Sigmoid colon (tissue), 7 donors: ENCODE measurements around the gene PPFIBP1. TPM values are rescaled to one million over a fixed set of nuclear protein-coding genes. Genes with fewer than 3 reads are reported as not detected.

Source experiments
- DNase-seq: peaks from one replicate; pipeline ENCODE4 v3.0.0-alpha.2; 2019
- H3K27ac ChIP-seq, 4 donors: fragments of 200-600 bp; sonication (generic); one replicate each; pipeline ENCODE4 v1.5.1; 2016 to 2019; ENCODE audit warnings: mild to moderate bottlenecking in 1 of 4
- H3K27me3 ChIP-seq, 3 donors: fragments of 200-600 bp; sonication (generic); one replicate each; pipeline ENCODE4 v1.5.1; 2019; ENCODE audit warnings: mild to moderate bottlenecking in 1 of 3
- H3K36me3 ChIP-seq, 4 donors: fragments of 200-600 bp; sonication (generic); one replicate each; pipeline ENCODE4 v1.5.1; 2016 to 2019
- H3K4me1 ChIP-seq, 4 donors: fragments of 200-600 bp; sonication (generic); one replicate each; pipeline ENCODE4 v1.5.1; 2017 to 2019
- H3K4me3 ChIP-seq, 4 donors: fragments of 200-600 bp; sonication (generic); one replicate each; pipeline ENCODE4 v1.5.1; 2017 to 2019; ENCODE audit warnings: mild to moderate bottlenecking in 2 of 4, moderate library complexity in 1 of 4
- H3K9me3 ChIP-seq, 4 donors: fragments of 200-600 bp in 3 of 4; sonication (generic) in 3 of 4; one replicate each; pipeline versions ENCODE4 v1.5.1 to v1.6.1; 2013 to 2019
- EP300 ChIP-seq, 4 donors: sonication (generic); formaldehyde crosslinking; IDR thresholded peaks; one replicate each; pipeline ENCODE4 v1.6.1; 2017; ENCODE audit warnings: antibody characterized with exemption in 4 of 4
- POLR2A ChIP-seq, 2 donors: fragments of 450-650 bp; IDR thresholded peaks; one replicate each; pipeline ENCODE4 v1.6.1; 2016; ENCODE audit warnings: antibody characterized with exemption in 2 of 2, mild to moderate bottlenecking in 2 of 2, moderate library complexity in 2 of 2
- POLR2AphosphoS5 ChIP-seq, 4 donors: sonication (generic); formaldehyde crosslinking; IDR thresholded peaks; one replicate each; pipeline ENCODE4 v1.6.1; 2017; ENCODE audit warnings: antibody characterized with exemption in 4 of 4
- WGBS, 2 donors: extraction: QIAGEN DNeasy Blood & Tissue Kit; methylation state at CpG; one replicate each; pipeline ENCODE4 v1.1.7; 2013; 5-methylcytosine and 5-hydroxymethylcytosine counted together
- intact Hi-C: fragments of 100-400 bp; cut with DNase I; formaldehyde crosslinking; loops from one replicate; pipeline ENCODE4 v1.15.1; 2023
- polyA plus RNA-seq, 3 donors: library from polyadenylated mRNA; stranded (reverse); fragments of 200-250 nt; gene quantifications; one replicate each; pipeline ENCODE4 v1.2.3, GENCODE V29; 2013
- total RNA-seq, 4 donors: library from RNA; depleted of rRNA; stranded (reverse); fragments of >200 nt; gene quantifications; one replicate each; pipeline ENCODE4 v1.1.0, GENCODE V29; 2016
- TF ChIP-seq, protein P1 (sequence below), 4 experiments: fragments of 450-650 bp in 3 of 4; fragments of 200-600 bp in 1 of 4; IDR thresholded peaks; one replicate each; pipeline ENCODE4 v1.5.1; 2016 to 2019; ENCODE audit warnings: antibody characterized with exemption in 4 of 4, mild to moderate bottlenecking in 3 of 4, moderate library complexity in 2 of 4
- donor health status: healthy with polysubstance abuse.
- donor health status: Bipolar disorder and iron deficiency.
- donor health status: healthy.

PPFIBP1 gene
- total and polyA plus RNA-seq, 7 donors: 5.5 to 101 (median 65.3) TPM

DNA sequence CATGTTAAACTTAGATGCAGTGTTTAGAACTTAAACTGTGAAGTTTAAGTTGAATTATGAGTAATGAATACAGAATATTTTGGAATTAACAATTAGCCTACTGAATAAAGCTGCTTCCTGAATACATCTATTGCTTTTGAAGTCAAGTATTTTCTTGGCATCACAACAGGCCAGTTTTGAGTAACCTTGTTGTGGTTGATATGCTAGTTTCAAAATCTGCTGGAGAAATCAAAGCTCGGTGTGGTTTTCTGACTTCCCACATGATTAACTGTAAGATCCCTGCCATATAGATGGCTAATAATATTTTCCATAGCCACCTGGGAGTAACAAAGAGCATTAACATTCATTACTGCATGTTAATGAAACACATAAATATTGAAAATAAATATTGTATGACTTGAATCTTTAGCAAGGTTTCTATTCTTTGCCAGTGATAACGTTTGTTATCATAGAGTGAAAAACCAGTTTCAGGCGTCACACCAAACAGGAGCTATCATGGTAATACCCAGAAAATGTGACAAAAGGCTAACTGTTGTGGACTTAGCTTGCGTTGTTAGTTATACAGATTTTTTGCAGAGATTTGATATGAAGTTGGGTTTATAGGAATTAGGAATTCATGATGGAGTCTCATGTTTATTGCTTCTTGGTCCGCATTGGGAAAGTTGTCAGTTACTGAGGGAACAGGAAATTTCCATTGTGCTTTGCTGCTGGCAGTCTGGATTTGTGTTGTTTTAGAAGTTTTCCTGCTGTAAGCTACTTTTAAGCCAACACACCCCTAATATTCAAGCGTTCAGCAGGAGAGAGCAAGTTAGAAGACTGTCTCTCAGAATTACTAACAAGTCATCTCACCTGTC is 32.1 kb downstream of the PPFIBP1 start:
- H3K9me3 ChIP-seq: no peaks in the 10 kb centered on the region
- DNase-seq: no peak
- peak overlapping the region; percentile 74 to 84 (median 77) for H3K27ac ChIP-seq
- TF ChIP-seq POLR2AphosphoS5 (IDR thresholded peaks at IDR 0.05) (no peak), POLR2A (IDR thresholded peaks at IDR 0.05) (no peak), EP300 (IDR thresholded peaks at IDR 0.05) (no peak)
- TF ChIP-seq, protein P1, sequence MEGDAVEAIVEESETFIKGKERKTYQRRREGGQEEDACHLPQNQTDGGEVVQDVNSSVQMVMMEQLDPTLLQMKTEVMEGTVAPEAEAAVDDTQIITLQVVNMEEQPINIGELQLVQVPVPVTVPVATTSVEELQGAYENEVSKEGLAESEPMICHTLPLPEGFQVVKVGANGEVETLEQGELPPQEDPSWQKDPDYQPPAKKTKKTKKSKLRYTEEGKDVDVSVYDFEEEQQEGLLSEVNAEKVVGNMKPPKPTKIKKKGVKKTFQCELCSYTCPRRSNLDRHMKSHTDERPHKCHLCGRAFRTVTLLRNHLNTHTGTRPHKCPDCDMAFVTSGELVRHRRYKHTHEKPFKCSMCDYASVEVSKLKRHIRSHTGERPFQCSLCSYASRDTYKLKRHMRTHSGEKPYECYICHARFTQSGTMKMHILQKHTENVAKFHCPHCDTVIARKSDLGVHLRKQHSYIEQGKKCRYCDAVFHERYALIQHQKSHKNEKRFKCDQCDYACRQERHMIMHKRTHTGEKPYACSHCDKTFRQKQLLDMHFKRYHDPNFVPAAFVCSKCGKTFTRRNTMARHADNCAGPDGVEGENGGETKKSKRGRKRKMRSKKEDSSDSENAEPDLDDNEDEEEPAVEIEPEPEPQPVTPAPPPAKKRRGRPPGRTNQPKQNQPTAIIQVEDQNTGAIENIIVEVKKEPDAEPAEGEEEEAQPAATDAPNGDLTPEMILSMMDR (IDR thresholded peaks at IDR 0.05): no peak
- peaks cover 0 to 78% (median 72%) of the 10 kb centered on the region in 4 donors for H3K4me1 ChIP-seq
- H3K4me3 ChIP-seq: no peak overlapping the region
- WGBS, 2 donors: 64 to 80% methylated on average over 6 of the region's 6 CpGs
- no peaks in the 10 kb centered on the region for H3K27me3 ChIP-seq
- intact Hi-C loops: no loop called here
- no peaks in the 10 kb centered on the region for H3K36me3 ChIP-seq

DNA sequence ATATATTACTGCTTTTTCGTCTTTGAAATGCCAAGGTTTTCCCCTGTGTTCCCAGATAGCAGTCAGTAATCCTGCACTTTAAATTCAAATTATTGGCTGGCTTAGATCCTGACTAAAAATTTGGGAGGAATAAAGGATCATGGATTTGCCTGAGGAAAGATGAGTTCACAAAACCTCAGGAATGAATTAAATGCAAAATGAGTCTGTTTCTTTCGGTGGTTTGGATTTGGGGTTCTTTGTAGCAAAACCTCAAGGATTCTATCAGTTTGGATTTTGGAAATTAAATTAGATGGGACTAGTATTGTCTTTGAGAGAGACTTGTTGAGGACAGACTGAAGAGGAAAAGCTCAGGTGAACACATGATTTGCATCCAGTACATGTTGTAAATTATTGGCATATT is 36.1 kb downstream of the PPFIBP1 start:
- 87 to 93% methylated on average over 2 of the region's 2 CpGs for WGBS, 2 donors
- Histone ChIP-seq H3K27ac (peak overlapping the region in 2 of 4 donors; percentile 1 to 57), H3K36me3 (no peaks in the 10 kb centered on the region), H3K27me3 (no peaks in the 10 kb centered on the region), H3K4me1 (peaks cover 0 to 59% (median 43%) of the 10 kb centered on the region in 4 donors), H3K4me3 (no peak overlapping the region), H3K9me3 (no peaks in the 10 kb centered on the region)
- no peak for DNase-seq
- intact Hi-C loops: no loop called here
- TF ChIP-seq EP300 (IDR thresholded peaks at IDR 0.05): no peak
- TF ChIP-seq, protein P1 (IDR thresholded peaks at IDR 0.05): no peak
- no peak for TF ChIP-seq POLR2A (IDR thresholded peaks at IDR 0.05)

- Histone ChIP-seq H3K9me3 (no peaks in the 10 kb centered on the region), H3K27me3 (no peaks in the 10 kb centered on the region), H3K4me1 (peaks cover 0 to 45% (median 28%) of the 10 kb centered on the region in 4 donors), H3K4me3 (no peak overlapping the region), H3K36me3 (no peaks in the 10 kb centered on the region), H3K27ac (peak overlapping the region in 3 of 4 donors; percentile 24 to 57 (median 40))
- TF ChIP-seq POLR2AphosphoS5 (IDR thresholded peaks at IDR 0.05): no peak
- no peak for TF ChIP-seq EP300 (IDR thresholded peaks at IDR 0.05)
- no peak for TF ChIP-seq POLR2A (IDR thresholded peaks at IDR 0.05)
- no peak for DNase-seq
- intact Hi-C loops: no loop called here
- 67 to 68% methylated on average over 6 of the region's 6 CpGs for WGBS, 2 donors
These were observed 37.7 kb downstream of the PPFIBP1 start for GRCh38 chr12:27561535-27562350.

DNA sequence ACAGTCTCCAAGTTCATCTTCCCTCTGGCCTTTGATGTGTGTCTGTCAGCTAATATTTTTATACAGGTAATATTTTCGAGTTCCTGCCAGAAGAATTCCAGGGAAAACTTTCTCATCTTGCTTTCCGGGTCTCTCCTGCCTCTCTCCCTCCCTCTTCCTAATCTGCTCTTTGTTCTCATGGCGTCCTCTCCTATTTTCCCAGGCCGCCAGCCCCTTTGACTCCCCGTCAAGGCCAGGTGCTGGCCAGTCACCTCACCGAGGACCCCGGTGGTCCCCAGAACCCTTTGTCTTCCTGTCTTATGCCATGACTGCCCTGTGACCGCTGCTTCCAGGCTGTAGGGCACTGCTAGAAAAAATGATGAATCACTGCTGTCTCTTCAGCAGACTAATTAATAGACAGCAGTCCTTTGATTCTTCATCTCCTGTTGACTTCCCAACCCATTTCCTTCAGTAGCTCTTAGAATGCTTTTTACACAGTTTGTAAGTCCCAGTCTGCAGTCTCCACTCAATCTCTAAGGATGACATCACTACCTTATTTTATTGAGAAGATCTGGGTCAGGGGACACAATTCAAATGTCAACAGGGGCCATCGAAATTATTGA is 40.7 kb downstream of the PPFIBP1 start:
- DNase-seq: no peak
- intact Hi-C loops: no loop called here
- no peaks in the 10 kb centered on the region for H3K36me3 ChIP-seq
- 76 to 87% methylated on average over 9 of the region's 9 CpGs for WGBS, 2 donors
- TF ChIP-seq, protein P1 (IDR thresholded peaks at IDR 0.05): no peak
- no peak for TF ChIP-seq EP300 (IDR thresholded peaks at IDR 0.05)
- no peak for TF ChIP-seq POLR2AphosphoS5 (IDR thresholded peaks at IDR 0.05)
- TF ChIP-seq POLR2A (IDR thresholded peaks at IDR 0.05): no peak
- peak overlapping the region in 1 of 4 donors; percentile 41 for H3K27ac ChIP-seq
- H3K4me1 ChIP-seq: peaks cover 0 to 37% (median 23%) of the 10 kb centered on the region in 4 donors
- no peaks in the 10 kb centered on the region for H3K9me3 ChIP-seq
- no peak overlapping the region for H3K4me3 ChIP-seq
- H3K27me3 ChIP-seq: no peaks in the 10 kb centered on the region
